Dermis microvascular lymphatic vessel endothelial cell (primary cell): ENCODE results near the gene PROM2. TPM values are rescaled to one million over a fixed set of nuclear protein-coding genes. Genes with fewer than 3 reads are reported as not detected.

Source experiments
- DNase-seq, 2 donors: peaks; one replicate each; pipeline versions ENCODE4 v3.0.0 to v3.0.0-alpha.2; 2010; ENCODE audit warnings: low read depth in 2 of 2
- total RNA-seq: library from RNA; depleted of rRNA; stranded (reverse); fragments of >200 nt; gene quantifications from 2 replicates; pipeline ENCODE4 v1.2.1, GENCODE V29; 2014

Gene PROM2
- total RNA-seq, 1 donor from 2014 or later: under 0.01 TPM

DNA sequence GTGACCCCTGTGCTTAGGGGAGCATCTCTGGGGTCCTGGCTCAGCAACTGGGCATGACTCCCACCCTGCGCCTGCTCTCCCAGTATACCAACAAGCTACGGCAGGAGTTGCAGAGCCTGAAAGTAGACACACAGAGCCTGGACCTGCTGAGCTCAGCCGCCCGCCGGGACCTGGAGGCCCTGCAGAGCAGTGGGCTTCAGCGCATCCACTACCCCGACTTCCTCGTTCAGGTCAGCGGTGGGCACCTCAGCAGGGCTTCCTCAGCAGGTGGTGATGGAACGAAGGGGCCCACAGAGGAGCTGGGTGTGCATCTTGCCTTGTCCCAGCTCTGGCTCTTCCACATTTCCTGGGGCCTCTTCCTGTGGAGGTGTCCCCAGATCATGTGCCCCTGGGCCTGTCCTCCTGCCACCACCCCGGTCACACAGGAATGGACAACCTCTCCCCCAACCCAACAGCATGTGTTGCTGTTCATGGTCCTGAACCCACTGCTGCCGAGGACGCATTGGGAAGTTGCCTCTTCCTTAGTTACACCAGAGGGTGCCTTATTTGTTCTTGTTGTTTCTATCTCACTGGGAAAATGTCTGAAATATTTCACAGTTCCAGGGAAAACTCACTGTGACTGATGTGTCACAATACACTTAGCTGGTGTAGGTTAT lies 10.8 kb downstream of the PROM2 start:
- DNase-seq: no peak

DNA sequence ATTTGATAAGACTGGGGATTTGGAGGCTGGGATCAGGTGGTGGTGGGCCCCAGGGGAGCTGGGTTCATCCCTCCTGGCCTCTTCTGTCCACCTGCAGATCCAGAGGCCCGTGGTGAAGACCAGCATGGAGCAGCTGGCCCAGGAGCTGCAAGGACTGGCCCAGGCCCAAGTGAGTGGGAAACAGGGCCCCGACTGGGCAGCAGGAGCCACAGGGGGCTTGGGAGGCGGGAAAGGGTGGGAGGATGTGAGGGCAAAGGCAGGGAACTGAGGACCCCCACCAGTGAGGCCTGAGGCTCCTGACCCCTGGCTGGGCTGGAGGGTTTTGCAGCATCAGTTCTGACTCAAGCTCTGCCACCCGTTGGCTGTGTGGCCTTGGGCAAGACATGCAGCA lies 11.3 kb downstream of the PROM2 start:
- DNase-seq: no peak

DNA sequence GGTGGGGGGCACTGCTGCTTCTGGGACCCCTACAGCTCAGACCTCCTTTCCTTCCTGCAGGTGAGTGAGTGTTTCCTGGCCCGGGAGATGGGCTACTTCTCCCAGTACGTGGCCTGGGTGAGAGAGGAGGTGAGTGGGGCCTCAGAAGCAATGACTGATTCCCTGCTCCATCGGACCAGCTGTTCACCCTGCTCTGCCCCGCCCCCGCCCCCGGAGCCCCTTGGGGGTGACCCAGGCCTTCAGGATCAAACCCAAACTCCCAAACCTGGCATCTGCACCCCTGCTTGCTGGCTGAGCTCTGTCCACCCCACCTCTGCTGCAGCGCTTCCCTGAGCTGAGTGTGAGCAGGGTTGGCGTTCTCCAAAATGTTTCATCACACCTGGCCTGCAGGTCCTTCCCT lies 13.1 kb downstream of the PROM2 start:
- no peak for DNase-seq

DNA sequence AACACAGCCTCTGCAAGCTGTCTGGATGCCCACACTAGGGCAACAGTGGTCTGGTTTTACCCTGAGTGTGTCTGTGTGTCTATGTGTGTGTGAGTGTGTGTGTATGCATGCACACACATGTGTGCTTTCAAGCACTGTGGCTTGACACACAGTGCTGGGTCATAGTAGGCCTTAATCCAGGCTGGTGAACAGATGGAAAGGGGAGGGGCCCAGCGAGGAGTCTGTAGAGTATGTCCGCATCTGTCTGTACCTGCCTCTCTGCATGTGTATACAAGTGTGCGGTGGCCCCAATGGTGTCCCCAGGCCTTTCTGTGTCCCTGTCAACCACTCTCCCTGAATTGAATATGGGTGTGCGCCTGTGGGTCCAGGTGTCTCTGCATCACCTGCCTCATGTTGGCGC lies 13.6 kb downstream of the PROM2 start:
- no peak for DNase-seq

DNA sequence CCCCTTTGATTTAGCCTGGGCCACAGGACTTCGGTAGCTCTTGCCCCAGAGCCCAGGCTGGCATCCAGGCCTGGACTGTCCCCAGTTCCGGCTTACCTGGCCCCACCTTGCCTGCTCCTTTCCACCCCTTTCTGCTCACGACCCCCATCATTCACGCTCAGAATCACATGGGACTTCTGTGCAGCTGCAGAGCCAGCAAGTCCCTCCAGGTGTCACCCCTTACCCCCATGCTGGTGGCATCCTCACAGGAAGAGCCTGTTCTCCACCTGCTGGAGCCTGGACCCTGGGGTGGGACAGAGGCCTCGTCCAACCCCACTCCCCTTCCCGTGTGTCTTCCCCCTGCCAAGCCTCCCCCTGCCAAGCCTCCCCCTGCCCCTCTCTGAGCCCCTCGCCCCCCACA lies 15.0 kb downstream of the PROM2 start:
- DNase-seq: no peak

DNA sequence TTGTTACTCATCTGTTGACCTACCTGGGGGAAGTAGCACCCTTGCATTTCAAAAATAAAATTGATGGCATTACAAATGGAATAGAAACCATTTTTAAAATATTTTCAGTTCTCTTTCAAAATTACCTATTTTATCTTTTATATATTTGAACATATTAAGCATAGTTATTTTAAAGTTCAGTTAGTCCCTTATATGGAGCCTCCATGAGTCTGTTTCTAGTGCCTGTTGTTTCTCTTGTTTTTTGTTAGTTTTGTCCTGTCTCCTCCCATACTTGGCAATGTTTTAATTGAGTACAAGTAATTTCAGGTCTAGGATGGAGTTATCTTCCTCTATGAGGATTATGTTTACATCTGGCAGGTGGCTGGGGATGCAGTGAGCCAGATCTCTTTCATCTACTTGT lies 17.0 kb downstream of the PROM2 start:
- no peak for DNase-seq

GRCh38 chr2:95292623-95293260 lies 18.5 kb downstream of the PROM2 start:
- no peak for DNase-seq

DNA sequence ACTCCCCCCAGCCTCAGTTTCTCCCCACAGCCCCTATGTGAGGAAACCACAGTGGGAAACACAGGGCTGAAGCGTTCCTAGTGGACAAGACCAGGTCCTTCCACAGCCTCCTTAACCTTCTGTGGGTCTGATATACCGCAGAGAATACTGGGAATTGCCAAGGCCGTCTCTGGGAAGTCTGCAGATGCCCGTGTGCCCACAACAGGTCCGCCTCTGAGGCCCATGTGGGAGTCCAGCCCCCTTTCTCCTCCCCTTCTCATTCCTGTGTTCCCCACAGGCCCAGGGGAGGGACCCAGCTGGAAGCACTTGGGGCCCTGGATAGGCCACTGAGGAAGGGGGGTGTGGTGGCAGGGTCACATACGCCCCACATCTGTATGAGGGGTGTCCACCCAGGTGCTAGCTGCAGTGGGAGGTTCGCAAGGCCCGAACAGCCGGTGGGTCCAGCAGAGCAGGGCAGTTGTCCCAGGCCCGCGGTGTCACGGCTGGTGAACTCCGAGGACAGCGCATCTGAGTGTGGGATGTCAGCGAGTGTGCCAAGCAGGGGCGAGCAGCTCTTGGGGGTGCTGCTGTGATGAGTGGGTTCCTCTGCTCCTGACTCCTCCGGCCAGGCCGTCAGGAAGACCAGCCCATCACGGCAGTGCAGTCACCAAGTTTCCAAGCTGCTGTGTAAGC lies 20.5 kb downstream of the PROM2 start:
- DNase-seq: no peak

DNA sequence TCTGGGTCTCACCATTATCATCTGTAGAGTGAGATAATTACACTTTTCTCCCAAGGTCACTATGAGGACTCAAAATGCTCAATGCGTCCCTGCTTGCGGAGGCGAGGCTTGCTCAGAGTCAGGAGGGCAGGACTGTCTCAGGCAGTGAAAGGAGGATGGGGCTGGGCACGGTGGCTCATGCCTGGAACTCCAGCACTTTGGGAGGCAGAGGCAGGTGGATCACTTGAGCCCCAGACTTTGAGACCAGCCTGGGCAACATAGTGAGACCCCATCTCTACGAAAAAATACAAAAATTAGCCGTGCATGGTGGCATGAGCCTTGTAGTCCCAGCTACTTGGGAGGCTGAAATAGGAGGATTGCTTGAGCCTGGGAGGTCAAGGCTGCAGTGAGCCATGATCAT lies 21.1 kb downstream of the PROM2 start:
- DNase-seq: no peak

DNA sequence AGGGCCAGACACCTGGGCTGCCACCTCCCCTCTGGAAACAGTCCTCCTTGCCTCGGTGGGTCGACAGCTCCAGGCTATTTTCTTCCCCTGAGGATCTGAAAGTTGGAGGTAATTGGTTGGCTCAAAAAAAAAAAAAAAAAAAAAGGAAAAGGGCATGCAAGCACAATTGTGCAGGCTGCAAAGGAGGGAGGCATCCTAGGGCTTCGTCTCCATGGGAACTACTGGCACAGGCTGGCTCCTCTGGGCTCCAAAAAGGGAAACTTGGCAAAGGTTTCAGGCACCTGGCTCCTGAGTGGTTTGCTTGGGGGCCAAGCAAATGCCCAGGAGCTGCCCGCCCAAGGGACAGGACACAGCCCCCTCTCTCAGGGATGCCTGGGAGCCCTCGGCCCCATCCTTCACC lies 21.8 kb downstream of the PROM2 start:
- DNase-seq: no peak

DNA sequence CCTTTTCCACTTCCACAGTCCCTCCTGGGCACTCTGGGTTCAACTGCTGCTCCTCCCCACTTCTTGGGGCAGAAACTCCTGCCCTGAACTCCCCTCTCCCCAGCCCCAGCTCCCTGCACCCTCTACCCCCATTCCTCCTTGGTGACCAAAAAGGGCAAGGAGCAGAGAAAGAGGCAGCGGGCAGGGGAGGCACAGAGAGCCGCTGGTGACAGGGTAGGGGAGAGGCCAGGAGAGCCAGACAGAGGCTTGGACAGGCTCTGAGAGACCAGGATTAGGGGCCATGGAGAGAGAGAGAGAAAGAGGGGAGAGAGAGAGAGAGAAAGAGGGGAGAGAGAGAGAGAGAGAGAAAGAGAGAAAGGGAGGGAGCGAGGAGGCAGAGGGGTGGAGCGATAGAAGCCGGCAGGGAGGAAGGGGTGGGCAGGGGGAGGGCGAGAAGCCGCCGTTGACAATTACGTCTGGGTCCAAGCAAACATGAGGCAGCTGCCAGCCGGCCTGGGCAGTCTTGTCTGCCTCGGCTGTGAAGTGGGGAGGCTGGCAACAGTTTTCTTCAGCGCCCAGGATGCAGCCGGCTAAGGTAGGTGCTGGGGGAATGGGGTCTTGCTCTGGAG lies 22.7 kb downstream of the PROM2 start, which contains the start of gene KCNIP3:
Gene KCNIP3 (plus strand): TSS at position 468 of the 608 bp plus-strand sequence. CDS start 92 bp downstream, at position 560.
- DNase-seq: no peak

DNA sequence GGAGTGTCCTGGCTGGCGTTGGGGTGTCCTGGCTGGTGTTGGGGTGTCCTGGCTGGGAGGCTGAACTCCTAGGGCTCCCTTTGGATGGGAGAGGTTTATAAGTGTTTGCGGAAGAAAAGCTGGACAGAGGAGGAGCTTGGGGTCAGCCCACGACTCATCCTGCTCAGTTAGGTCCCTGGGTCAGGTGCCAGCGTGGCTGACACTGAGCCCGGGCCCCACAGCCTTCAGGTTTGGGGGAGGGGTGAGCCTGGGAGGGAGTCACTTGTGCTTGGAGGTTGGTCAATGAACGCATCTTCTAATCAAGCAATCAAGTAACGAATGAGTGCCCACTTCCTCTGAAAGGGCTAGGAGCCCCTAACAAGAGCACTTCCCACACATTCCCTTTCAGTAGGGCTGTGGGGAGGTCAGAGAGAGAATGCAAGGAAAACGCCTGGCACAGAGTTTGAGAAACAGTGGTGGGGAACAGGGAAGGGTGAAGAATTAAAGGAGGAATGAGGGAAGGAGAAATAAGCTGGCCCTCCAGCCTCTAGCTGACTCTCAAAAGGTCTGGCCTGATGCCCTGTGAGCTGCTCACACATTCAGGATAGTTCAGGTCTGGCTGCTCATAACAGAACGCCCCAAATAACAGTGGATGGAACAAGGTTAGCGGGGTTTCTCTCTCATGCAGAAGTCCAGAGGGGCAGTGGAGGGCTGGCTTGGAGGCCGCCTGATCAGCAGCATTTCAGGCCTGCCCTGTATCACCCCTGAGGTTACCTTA lies 23.6 kb downstream of the PROM2 start:
- no peak for DNase-seq

DNA sequence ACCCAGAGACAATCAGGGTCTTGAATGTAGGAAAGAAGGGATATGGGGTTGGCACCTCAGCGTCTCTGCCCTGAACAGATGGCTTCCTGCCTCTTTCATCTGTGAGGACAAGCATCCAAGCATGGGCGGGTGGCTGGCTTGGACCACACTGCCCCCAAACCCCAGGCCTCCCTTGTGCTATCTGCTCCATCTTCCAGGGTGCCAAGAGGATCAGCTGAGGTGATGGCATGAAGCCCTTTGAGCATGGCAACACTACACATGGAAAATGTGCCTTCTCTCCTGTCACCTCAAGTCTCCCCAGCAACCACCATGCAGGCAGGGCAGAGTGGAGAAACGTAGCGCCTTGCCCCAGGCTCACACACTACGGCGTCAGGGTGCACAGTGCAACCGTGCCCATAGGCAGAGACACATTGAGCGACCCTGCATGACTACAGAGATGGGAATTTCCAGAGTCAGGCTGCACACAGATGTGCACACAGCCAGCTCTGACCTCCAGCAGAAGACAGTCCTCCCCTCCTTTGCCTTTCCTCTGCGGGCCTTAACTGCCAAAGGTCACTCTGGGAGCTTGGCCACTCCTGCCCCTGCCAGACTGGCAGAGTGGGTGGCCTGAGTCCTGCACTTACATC lies 24.4 kb downstream of the PROM2 start:
- DNase-seq: no peak

DNA sequence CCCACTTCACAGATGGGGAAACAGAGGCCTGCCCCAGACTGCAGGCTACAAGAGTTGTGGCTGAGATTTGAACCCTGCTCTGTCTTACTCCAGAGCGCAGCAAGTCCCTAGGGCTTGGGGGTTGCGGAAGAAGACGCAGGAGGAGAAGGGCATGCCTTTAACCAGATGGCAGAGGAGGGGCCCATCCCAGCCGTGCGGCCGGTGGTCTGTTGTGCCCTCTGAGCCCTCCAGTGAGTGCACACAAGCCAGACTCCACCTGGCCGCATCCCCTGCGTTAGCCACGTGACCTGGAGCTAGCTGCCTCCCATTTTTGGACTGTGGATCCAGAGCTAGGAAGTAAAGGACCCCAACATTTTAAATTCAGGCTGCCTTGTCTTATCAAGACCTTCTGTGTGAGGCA lies 25.7 kb downstream of the PROM2 start:
- no peak for DNase-seq

DNA sequence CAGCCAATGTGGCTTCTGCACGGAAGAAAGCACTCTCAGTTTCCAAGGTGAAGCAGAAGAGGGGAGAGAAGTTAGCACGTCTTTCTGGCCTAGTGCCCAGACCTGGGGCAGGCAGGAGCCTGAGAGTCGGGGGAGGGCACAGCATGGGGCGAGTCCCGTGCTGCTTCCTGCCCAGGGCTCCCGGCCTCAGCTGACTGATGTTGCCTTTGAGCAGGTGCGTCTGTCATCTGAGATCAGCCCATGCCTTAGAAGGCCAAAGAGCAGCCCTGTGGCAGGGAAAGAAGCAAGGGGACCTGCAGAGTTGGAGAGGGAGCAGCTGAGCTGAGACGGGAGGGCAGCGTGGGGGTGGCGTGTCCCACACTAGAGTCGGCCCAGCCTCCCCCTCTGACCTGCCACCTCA lies 26.2 kb downstream of the PROM2 start:
- DNase-seq: no peak

DNA sequence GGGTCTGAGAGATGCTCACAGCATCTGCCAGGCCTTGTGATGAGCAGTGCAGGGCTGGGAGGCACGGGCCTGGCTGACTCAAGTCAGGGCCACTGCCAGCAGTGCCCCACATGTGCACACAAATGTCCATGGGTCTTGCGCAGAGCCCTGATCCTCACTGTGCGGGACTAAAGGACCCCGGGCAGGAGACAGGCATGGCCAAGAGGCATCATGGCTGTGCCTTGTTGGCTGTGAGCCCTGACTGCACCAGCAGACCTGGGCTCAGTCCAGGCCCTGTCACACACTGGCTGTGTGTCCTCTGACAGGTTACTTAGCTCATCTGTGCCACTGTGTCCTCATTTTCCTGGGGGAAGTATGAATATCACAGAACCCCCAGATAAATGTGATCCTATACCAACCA lies 26.9 kb downstream of the PROM2 start:
- DNase-seq: no peak

DNA sequence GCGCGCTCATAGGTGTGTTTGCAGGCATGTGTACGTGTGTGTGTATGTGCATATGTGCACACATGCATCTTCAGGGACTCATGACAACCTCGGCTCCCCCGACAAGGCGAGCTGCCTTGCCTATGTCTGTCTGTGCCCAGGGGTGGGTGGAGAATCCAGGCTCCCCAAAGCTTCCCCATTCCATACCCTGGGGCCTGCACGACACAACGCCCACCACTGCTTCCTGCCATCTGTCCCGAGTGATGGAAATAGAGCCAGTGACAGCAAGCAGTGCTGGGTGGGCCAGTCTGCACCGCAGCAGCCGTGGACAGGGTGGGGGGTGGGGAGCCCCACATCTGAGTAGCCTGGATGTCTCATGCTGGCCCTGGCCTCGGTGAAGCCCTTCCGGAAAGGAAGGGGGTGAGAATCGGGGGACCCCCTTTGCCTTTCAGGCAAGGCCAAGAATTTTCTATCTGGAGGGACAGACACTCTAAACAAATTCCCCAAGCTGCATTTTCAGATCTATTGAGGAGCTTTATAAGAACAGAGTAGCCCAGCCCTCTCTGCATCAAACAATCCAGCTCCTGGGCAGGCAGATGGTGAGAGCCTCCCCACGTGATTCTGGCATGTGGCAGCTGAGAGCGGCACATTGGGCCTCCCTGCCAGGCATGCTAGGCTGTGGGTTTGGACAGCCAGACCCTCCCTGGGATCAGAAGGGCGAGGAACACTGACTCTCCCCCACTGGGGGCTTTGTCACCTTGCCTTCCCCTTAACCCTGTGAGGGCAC lies 27.8 kb downstream of the PROM2 start:
- DNase-seq: no peak

DNA sequence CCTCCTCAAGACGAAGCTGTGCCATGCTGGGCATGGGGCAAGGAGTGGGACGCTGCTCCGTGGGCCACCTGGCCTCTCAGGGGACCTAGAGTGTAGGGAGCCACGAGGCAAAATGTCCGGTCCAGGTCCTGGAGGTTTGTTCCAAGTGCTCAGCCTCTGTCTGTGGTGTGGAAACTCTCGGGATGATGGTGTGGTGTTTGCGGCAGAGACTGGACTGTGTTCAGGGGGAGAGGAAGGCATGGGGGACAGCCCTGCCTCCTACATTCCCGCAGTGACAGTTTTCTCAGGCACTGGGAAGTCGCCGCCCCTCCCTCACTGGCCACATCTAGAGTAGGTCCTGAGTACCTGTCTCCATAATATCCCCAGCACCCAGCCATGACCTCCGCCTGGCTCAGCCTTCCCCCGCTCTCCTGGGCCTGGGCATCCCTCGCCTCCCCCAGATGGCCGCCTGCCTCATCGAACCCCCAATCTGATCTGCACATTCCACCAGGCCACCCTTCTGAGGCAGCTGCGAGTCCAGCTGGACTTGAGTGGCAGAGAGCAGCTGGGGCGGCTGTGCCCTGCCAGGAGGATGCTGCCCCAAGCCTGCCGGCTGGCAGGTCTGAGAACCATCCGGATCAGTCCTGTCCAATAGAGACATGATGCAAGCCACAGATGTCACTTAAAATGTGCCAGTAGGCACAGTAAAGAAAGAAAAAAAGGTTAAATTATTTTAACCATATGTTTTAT lies 29.1 kb downstream of the PROM2 start:
- DNase-seq: no peak

GRCh38 chr2:95305380-95306061 lies 31.3 kb downstream of the PROM2 start:
- DNase-seq: no peak
